PFSK-1 (cell line): ENCODE measurements around the gene FOXO3.

Source experiments
- POLR2AphosphoS5 ChIP-seq: IDR thresholded peaks from 2 replicates; pipeline ENCODE4 v1.6.1; 2012; ENCODE audit warnings: low read depth, mild to moderate bottlenecking, control low read depth, low read length, moderate library complexity
- SIN3A ChIP-seq: IDR thresholded peaks from 2 replicates; pipeline ENCODE4 v1.6.1; 2012; ENCODE audit warnings: mild to moderate bottlenecking, low read length, moderate library complexity, borderline replicate concordance; ENCODE audit not compliant: insufficient read depth
- TAF1 ChIP-seq: IDR thresholded peaks from 2 replicates; pipeline ENCODE4 v1.6.1; 2012; ENCODE audit warnings: low read length, control low read depth, borderline replicate concordance; ENCODE audit not compliant: insufficient read depth
- TF ChIP-seq, protein P1 (sequence below), 2 experiments: IDR thresholded peaks; 2 replicates each; pipeline versions ENCODE4 v1.6.1 to v1.8.0; 2011 to 2012; ENCODE audit warnings: low read depth in 2 of 2, low read length in 2 of 2, control low read depth in 1 of 2, inconsistent platforms in 1 of 2, mild to moderate bottlenecking in 1 of 2, moderate library complexity in 1 of 2; ENCODE audit not compliant: insufficient read depth in 1 of 2

- no peak for TF ChIP-seq TAF1
- no peak for TF ChIP-seq SIN3A
- no peak for TF ChIP-seq POLR2AphosphoS5
- TF ChIP-seq, protein P1, sequence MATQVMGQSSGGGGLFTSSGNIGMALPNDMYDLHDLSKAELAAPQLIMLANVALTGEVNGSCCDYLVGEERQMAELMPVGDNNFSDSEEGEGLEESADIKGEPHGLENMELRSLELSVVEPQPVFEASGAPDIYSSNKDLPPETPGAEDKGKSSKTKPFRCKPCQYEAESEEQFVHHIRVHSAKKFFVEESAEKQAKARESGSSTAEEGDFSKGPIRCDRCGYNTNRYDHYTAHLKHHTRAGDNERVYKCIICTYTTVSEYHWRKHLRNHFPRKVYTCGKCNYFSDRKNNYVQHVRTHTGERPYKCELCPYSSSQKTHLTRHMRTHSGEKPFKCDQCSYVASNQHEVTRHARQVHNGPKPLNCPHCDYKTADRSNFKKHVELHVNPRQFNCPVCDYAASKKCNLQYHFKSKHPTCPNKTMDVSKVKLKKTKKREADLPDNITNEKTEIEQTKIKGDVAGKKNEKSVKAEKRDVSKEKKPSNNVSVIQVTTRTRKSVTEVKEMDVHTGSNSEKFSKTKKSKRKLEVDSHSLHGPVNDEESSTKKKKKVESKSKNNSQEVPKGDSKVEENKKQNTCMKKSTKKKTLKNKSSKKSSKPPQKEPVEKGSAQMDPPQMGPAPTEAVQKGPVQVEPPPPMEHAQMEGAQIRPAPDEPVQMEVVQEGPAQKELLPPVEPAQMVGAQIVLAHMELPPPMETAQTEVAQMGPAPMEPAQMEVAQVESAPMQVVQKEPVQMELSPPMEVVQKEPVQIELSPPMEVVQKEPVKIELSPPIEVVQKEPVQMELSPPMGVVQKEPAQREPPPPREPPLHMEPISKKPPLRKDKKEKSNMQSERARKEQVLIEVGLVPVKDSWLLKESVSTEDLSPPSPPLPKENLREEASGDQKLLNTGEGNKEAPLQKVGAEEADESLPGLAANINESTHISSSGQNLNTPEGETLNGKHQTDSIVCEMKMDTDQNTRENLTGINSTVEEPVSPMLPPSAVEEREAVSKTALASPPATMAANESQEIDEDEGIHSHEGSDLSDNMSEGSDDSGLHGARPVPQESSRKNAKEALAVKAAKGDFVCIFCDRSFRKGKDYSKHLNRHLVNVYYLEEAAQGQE (IDR thresholded peaks at IDR 0.05; ENCODE audit: insufficient read depth in 1 of 2, low read depth in 2 of 2, low read length in 2 of 2): no peak
These were observed 149.3 kb downstream of the FOXO3 start for GRCh38 chr6:108710030-108710429.
